SU-DHL-6 (cell line): ENCODE results near the gene COL23A1.

Source experiments
- CTCF ChIP-seq: fragments of 200-600 bp; sonication (generic); IDR thresholded peaks from one replicate; pipeline ENCODE4 v1.5.1; 2017; ENCODE audit warnings: antibody characterized with exemption, mild to moderate bottlenecking, low read length, moderate library complexity; ENCODE audit not compliant: insufficient read depth, poor library complexity, severe bottlenecking
- EZH2phosphoT487 ChIP-seq: fragments of 200-600 bp; sonication (generic), shearing (Covaris generic); conservative IDR thresholded peaks from 2 replicates; pipeline ENCODE4 v1.6.1; 2018; ENCODE audit warnings: mild to moderate bottlenecking, antibody characterized with exemption, low read length, moderate library complexity, mixed read lengths

- no peak for TF ChIP-seq CTCF
- no peak for TF ChIP-seq EZH2phosphoT487
Observed at GRCh38 chr5:178577376-178577839, 12.8 kb downstream of the COL23A1 start.
